ENCODE data around the gene PPP1R7.

The PPP1R7 gene

DNA sequence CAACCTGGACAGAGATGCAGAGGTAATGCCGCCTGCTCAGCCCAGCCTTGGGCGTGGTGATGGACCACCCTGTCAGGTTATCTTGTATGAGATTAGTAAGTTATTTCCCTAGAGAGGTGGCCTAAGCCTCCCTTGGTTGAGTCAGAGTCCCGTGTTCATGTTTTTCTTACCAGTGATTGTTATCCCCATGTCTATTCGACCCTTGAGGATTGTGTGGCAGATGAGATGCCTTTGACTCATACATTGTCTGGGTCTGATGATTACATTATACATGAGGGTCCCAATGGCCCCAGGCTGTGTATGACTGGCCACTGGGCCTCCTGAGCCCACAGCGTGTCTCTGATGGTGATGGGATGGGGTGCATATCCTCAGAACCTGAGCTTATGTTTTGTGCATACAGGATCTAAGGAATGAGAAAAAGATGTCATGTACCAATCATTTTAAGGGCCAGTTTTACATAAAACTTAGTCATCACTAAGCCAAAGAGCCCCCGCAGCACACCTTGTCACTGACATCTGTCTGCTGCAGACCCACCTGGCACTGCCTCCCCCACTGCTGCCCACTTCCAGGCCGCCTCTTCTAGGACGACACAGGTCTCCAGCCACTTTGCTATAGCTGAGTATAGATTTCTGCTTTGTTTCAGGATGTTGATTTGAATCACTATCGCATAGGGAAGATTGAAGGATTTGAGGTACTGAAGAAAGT is 7.7 kb downstream of the PPP1R7 start:
- Histone ChIP-seq H3K9me2 (replicated peaks; ENCODE audit: low read depth, low read length) (no peaks in the 10 kb centered on the region), H3K9me3 (ENCODE audit: insufficient read depth, low read depth, low read length) (no peaks in the 10 kb centered on the region), H3K4me3 (ENCODE audit: low read length, poor library complexity, severe bottlenecking) (no peak overlapping the region), H3K36me3 (ENCODE audit: insufficient read depth, low read length) (peaks cover 17% of the 10 kb centered on the region; the same call in 1 of the 2 replicates), H3K9ac (ENCODE audit: low read depth, low read length, poor library complexity, severe bottlenecking) (no peak overlapping the region), H3K4me2 (ENCODE audit: low read depth, low read length, poor library complexity, severe bottlenecking) (no peak overlapping the region), H3K27me3 (ENCODE audit: insufficient read depth, low read length, poor library complexity, severe bottlenecking) (no peaks in the 10 kb centered on the region), H2AFZ (ENCODE audit: low read length) (no peak overlapping the region), H4K20me1 (ENCODE audit: insufficient read depth, low read length, poor library complexity, severe bottlenecking) (peaks cover 3% of the 10 kb centered on the region), H3K79me2 (ENCODE audit: insufficient read depth, low read length) (no peaks in the 10 kb centered on the region; the same call in 1 of the 2 replicates), H3F3A (ENCODE audit: low read depth) (no peaks in the 10 kb centered on the region), H3K4me1 (ENCODE audit: insufficient read depth, low read length, poor library complexity, severe bottlenecking) (peaks cover 4% of the 10 kb centered on the region)
- TF ChIP-seq EZH2phosphoT487 (IDR thresholded peaks at IDR 0.05; ENCODE audit: borderline replicate concordance) = no peak
- TF ChIP-seq, protein P1, sequence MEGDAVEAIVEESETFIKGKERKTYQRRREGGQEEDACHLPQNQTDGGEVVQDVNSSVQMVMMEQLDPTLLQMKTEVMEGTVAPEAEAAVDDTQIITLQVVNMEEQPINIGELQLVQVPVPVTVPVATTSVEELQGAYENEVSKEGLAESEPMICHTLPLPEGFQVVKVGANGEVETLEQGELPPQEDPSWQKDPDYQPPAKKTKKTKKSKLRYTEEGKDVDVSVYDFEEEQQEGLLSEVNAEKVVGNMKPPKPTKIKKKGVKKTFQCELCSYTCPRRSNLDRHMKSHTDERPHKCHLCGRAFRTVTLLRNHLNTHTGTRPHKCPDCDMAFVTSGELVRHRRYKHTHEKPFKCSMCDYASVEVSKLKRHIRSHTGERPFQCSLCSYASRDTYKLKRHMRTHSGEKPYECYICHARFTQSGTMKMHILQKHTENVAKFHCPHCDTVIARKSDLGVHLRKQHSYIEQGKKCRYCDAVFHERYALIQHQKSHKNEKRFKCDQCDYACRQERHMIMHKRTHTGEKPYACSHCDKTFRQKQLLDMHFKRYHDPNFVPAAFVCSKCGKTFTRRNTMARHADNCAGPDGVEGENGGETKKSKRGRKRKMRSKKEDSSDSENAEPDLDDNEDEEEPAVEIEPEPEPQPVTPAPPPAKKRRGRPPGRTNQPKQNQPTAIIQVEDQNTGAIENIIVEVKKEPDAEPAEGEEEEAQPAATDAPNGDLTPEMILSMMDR (conservative IDR thresholded peaks at IDR 0.05; ENCODE audit: low read length) = no peak

DNA sequence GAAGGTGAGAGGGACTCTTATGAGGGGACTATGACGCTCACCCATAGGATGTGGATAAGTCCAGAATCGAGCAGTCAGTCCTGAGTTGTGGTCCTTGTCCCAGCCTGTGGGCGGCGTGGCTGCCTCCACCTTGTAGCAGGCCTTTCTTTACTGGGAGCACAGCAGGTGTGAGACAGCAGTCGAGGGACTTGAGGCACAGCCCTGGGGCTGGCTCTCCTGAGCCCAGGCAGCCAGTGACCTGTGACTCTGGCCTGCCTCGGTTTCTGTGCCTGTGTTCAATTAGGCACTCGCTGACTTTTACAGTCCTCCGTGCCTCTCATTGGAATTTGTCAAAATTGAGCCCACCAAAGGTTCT is 8.3 kb downstream of the PPP1R7 start:
- Histone ChIP-seq H3K36me3 (ENCODE audit: insufficient read depth, low read length) (peaks cover 20% of the 10 kb centered on the region; the same call in 1 of the 2 replicates), H3K4me3 (ENCODE audit: low read length, poor library complexity, severe bottlenecking) (no peak overlapping the region), H3K79me2 (ENCODE audit: insufficient read depth, low read length) (no peaks in the 10 kb centered on the region; the same call in 1 of the 2 replicates)

DNA sequence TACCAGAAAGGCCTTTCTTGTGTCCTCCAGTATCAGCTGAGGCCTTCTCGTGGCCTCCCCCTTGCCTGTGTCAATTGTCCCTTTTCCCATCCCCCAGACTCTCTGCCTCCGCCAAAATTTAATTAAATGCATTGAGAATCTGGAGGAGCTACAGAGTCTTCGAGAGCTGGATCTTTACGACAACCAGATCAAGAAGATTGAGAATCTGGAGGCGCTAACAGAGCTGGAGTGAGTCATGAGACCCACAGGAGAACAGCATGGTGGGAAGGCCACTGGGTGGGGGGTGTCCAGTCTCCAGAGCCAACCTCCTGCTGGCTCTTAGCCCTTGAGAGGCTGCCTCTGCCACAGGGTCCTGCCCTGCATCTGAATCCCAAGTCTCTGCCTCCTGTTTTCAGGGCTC is 8.8 kb downstream of the PPP1R7 start:
- no peak overlapping the region for H2AFZ ChIP-seq (ENCODE audit: low read length)
- H3K9ac ChIP-seq (ENCODE audit: low read depth, low read length, poor library complexity, severe bottlenecking) = no peak overlapping the region
- H3K79me2 ChIP-seq (ENCODE audit: insufficient read depth, low read length) = no peaks in the 10 kb centered on the region
- H4K20me1 ChIP-seq (ENCODE audit: insufficient read depth, low read length, poor library complexity, severe bottlenecking) = peaks cover 3% of the 10 kb centered on the region
- no peaks in the 10 kb centered on the region for H3K9me3 ChIP-seq (ENCODE audit: insufficient read depth, low read depth, low read length)
- no peaks in the 10 kb centered on the region for H3K27me3 ChIP-seq (ENCODE audit: insufficient read depth, low read length, poor library complexity, severe bottlenecking)
- H3K36me3 ChIP-seq (ENCODE audit: insufficient read depth, low read length) = peaks cover 20% of the 10 kb centered on the region; the same call in 1 of the 2 replicates
- no peaks in the 10 kb centered on the region for H3K4me1 ChIP-seq (ENCODE audit: insufficient read depth, low read length, poor library complexity, severe bottlenecking)
- no peak for TF ChIP-seq EZH2phosphoT487 (IDR thresholded peaks at IDR 0.05; ENCODE audit: borderline replicate concordance)
- TF ChIP-seq, protein P1 (conservative IDR thresholded peaks at IDR 0.05; ENCODE audit: low read length) = no peak
- H3K9me2 ChIP-seq (replicated peaks; ENCODE audit: low read depth, low read length) = no peaks in the 10 kb centered on the region
- H3F3A ChIP-seq (ENCODE audit: low read depth) = no peaks in the 10 kb centered on the region
- H3K4me3 ChIP-seq (ENCODE audit: low read length, poor library complexity, severe bottlenecking) = no peak overlapping the region
- no peak overlapping the region for H3K4me2 ChIP-seq (ENCODE audit: low read depth, low read length, poor library complexity, severe bottlenecking)

More for the DNA sequence above, 8.3 kb downstream of the PPP1R7 start:
- Histone ChIP-seq H3K9me2 (replicated peaks; ENCODE audit: low read depth, low read length) (no peaks in the 10 kb centered on the region), H3K4me1 (ENCODE audit: insufficient read depth, low read length, poor library complexity, severe bottlenecking) (peaks cover 1% of the 10 kb centered on the region), H3K27me3 (ENCODE audit: insufficient read depth, low read length, poor library complexity, severe bottlenecking) (no peaks in the 10 kb centered on the region), H4K20me1 (ENCODE audit: insufficient read depth, low read length, poor library complexity, severe bottlenecking) (peaks cover 3% of the 10 kb centered on the region), H3K4me2 (ENCODE audit: low read depth, low read length, poor library complexity, severe bottlenecking) (no peak overlapping the region), H3K9ac (ENCODE audit: low read depth, low read length, poor library complexity, severe bottlenecking) (no peak overlapping the region), H2AFZ (ENCODE audit: low read length) (no peak overlapping the region), H3K9me3 (ENCODE audit: insufficient read depth, low read depth, low read length) (no peaks in the 10 kb centered on the region), H3F3A (ENCODE audit: low read depth) (no peaks in the 10 kb centered on the region)
- TF ChIP-seq EZH2phosphoT487 (IDR thresholded peaks at IDR 0.05; ENCODE audit: borderline replicate concordance) = no peak
- TF ChIP-seq, protein P1 (conservative IDR thresholded peaks at IDR 0.05; ENCODE audit: low read length) = no peak

Data from Loucy (cell line).